Karpas-422 (cell line): ENCODE data around the gene RLF. TPM values are rescaled to one million over a fixed set of nuclear protein-coding genes. Genes with fewer than 3 reads are reported as not detected.

Source experiments
- DNase-seq: peaks from one replicate; pipeline ENCODE4 v3.0.0-alpha.2; 2015
- H2AFZ ChIP-seq: fragments of 200-600 bp; sonication (generic); 2 replicates; pipeline ENCODE4 v1.6.1; 2014; ENCODE audit warnings: antibody characterized with exemption, low read length, mixed read lengths
- H3K27ac ChIP-seq: fragments of 200-600 bp; sonication (generic); 2 replicates; pipeline ENCODE4 v1.5.1; 2014; ENCODE audit warnings: mild to moderate bottlenecking, low read length, moderate library complexity
- H3K27me3 ChIP-seq: fragments of 200-600 bp; sonication (generic); 2 replicates; pipeline ENCODE4 v1.6.1; 2014; ENCODE audit warnings: low read length, mixed read lengths
- H3K36me3 ChIP-seq: fragments of 200-600 bp; sonication (generic); 2 replicates; pipeline ENCODE4 v1.6.1; 2014; ENCODE audit warnings: low read length, mixed read lengths; ENCODE audit not compliant: insufficient read depth
- H3K4me1 ChIP-seq: fragments of 200-600 bp; sonication (generic); 2 replicates; pipeline ENCODE4 v1.6.1; 2014; ENCODE audit warnings: mild to moderate bottlenecking, low read length, mixed read lengths
- H3K4me2 ChIP-seq: fragments of 200-600 bp; sonication (generic); 2 replicates; pipeline ENCODE4 v1.6.1; 2014; ENCODE audit warnings: low read length, low read depth, mild to moderate bottlenecking; ENCODE audit not compliant: poor library complexity, severe bottlenecking
- H3K4me3 ChIP-seq: fragments of 200-600 bp; sonication (generic); 2 replicates; pipeline ENCODE4 v1.5.1; 2014; ENCODE audit warnings: mild to moderate bottlenecking, antibody characterized with exemption, low read length, mixed read lengths
- H3K79me2 ChIP-seq: fragments of 200-600 bp; sonication (generic); 2 replicates; pipeline ENCODE4 v1.6.1; 2014; ENCODE audit warnings: mild to moderate bottlenecking, low read length, mixed read lengths
- H3K9ac ChIP-seq: fragments of 200-600 bp; sonication (generic); 2 replicates; pipeline ENCODE4 v1.6.0; 2014; ENCODE audit warnings: low read length
- H3K9me2 ChIP-seq: fragments of 200-600 bp; sonication (generic), shearing (Covaris generic); replicated peaks from 2 replicates; pipeline ENCODE4 v1.6.0; 2014; ENCODE audit warnings: mild to moderate bottlenecking, low read length, moderate library complexity; ENCODE audit not compliant: insufficient read depth
- H3K9me3 ChIP-seq: fragments of 300-700, 200-600 bp; sonication (generic); 2 replicates; pipeline ENCODE4 v1.6.1; 2014; ENCODE audit warnings: low read length, mixed read lengths
- H4K20me1 ChIP-seq: fragments of 200-600 bp; sonication (generic); 2 replicates; pipeline ENCODE4 v1.6.1; 2014; ENCODE audit warnings: mild to moderate bottlenecking, antibody characterized with exemption, low read length, low read depth; ENCODE audit not compliant: insufficient read depth
- small RNA-seq: library from RNA; depleted of rRNA; stranded (forward); fragments of <200 nt; gene quantifications from one replicate; pipeline ENCODE3, GENCODE V24; 2014
- total RNA-seq: library from RNA; depleted of rRNA; stranded (reverse); fragments of >200 nt; shearing (Covaris generic); gene quantifications from 2 replicates; pipeline ENCODE4 v1.2.3, GENCODE V29; 2014; ENCODE audit warnings: low replicate concordance; rRNA removed

Gene RLF
- total RNA-seq, 1 experiment from 2014 or later, result 33.5 TPM

GRCh38 chr1:40274331-40274730 is 113.1 kb downstream of the RLF start:
- no peak overlapping the region for H3K4me2 ChIP-seq
- no peaks in the 10 kb centered on the region for H3K27me3 ChIP-seq
- H3K36me3 ChIP-seq, result peaks cover 41% of the 10 kb centered on the region
- no peaks in the 10 kb centered on the region for H3K9me2 ChIP-seq
- no peaks in the 10 kb centered on the region for H3K9me3 ChIP-seq
- DNase-seq, result no peak
- no peak overlapping the region for H2AFZ ChIP-seq
- H3K4me1 ChIP-seq, result no peaks in the 10 kb centered on the region
- no peaks in the 10 kb centered on the region for H4K20me1 ChIP-seq
- no peak overlapping the region for H3K9ac ChIP-seq
- no peak overlapping the region for H3K4me3 ChIP-seq
- H3K27ac ChIP-seq, result no peak overlapping the region
- H3K79me2 ChIP-seq, result peaks cover 21% of the 10 kb centered on the region

- no peaks in the 10 kb centered on the region for H3K4me1 ChIP-seq
- no peak overlapping the region for H3K27ac ChIP-seq
- no peak for DNase-seq
- no peak overlapping the region for H3K4me3 ChIP-seq
- H4K20me1 ChIP-seq, result no peaks in the 10 kb centered on the region
- H3K27me3 ChIP-seq, result no peaks in the 10 kb centered on the region
- no peaks in the 10 kb centered on the region for H3K9me2 ChIP-seq
- no peak overlapping the region for H3K9ac ChIP-seq
- H2AFZ ChIP-seq, result no peak overlapping the region
- H3K36me3 ChIP-seq, result peaks cover 35% of the 10 kb centered on the region
- no peaks in the 10 kb centered on the region for H3K9me3 ChIP-seq
- H3K4me2 ChIP-seq, result no peak overlapping the region
- peaks cover 25% of the 10 kb centered on the region for H3K79me2 ChIP-seq
These were observed 114.9 kb downstream of the RLF start for GRCh38 chr1:40276122-40276521.

GRCh38 chr1:40281853-40282252 is 120.7 kb downstream of the RLF start:
- Histone ChIP-seq H3K79me2 (peaks cover 27% of the 10 kb centered on the region), H2AFZ (no peak overlapping the region), H3K9ac (no peak overlapping the region), H3K9me2 (no peaks in the 10 kb centered on the region), H3K9me3 (no peaks in the 10 kb centered on the region), H3K4me2 (no peak overlapping the region), H3K27ac (no peak overlapping the region), H3K4me3 (no peak overlapping the region), H3K36me3 (peaks cover 27% of the 10 kb centered on the region; the same call in 1 of the 2 replicates), H4K20me1 (no peaks in the 10 kb centered on the region), H3K4me1 (no peaks in the 10 kb centered on the region), H3K27me3 (no peaks in the 10 kb centered on the region)
- DNase-seq, result no peak

Small RNA genes lying within 50 kb of the gene (small RNA-seq; reads per million reads assigned to genes)
- gene RNU6-1237P, result not detected

Other genes starting within 250 kb of the RLF start
- 11.6 and 20.8 TPM in 2 replicates for gene MFSD2A, start 206.2 kb upstream of the RLF start, total RNA-seq
- 217 and 229 TPM in 2 replicates for gene CAP1, start 120.7 kb upstream of the RLF start, total RNA-seq
- gene PPT1, start 64.1 kb upstream of the RLF start, total RNA-seq, result 49.5 and 77.4 TPM in 2 replicates
- not detected in 2 replicates for gene TMCO2, start 86.5 kb downstream of the RLF start, total RNA-seq
- 22.0 and 50.9 TPM in 2 replicates for gene ZMPSTE24, start 96.8 kb downstream of the RLF start, total RNA-seq
- gene COL9A2, start 155.9 kb downstream of the RLF start, total RNA-seq, result 7.9 and 28.2 TPM in 2 replicates
- 33.6 and 37.5 TPM in 2 replicates for gene SMAP2, start 212.3 kb downstream of the RLF start, total RNA-seq